ENCODE results near the gene GH1.

The GH1 gene

DNA sequence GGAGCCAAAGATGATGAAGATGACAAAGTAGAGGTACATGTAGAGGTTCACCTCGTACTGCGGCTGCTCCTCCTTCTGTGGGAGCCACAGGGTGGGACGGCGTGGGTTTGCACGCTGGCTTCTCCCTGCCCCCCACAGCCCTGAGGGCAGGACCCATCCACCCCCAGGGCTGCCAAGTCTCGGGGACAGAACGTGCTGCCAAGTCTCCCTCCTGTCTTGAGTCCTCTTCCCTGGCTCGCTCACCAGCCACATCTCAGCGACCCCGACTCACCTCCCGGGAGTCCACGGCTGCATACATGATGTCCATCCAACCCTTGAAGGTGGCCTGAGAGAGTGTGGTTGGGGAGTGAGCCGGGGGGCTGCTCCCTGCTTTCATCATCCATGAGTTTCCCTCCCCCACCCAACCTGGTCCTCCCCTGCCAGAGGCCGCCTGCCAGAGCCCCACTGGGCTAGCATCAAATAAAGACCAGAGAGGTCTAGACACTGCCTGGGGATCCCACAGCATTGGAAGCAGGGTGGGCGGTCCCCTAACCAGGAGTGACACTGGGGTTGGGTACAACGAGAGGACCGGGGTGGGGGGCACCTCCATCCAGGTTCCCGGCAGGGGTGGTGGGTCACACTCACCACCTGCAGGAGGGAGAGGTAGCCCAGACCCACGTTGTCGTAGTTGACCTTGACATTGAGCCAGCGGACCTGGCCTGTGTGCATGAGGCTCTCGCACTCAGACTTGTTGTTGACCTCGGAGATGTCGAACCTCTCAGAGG is 26.3 kb upstream of the GH1 start:
- no peak for FAIRE-seq

DNA sequence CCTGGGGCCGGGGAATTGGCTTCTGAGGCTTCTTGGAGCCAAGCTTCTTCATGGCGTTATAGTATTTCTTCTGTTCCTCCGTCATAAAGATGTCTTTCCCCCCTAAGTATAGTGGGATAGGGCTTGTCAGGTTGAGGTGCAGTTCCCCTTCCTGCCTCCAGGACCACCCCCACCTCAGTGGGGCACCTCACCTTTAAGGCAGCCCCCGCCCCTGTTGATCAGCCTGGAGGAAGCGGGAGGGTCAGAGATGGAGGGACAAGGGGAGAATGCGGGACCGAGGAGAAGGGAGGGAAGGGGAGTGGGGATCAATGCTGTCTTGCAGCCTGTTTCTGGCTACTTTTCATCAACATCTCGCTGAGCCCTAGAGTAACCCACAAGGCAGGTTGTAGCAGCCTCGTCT is 25.1 kb upstream of the GH1 start:
- FAIRE-seq: no peak

DNA sequence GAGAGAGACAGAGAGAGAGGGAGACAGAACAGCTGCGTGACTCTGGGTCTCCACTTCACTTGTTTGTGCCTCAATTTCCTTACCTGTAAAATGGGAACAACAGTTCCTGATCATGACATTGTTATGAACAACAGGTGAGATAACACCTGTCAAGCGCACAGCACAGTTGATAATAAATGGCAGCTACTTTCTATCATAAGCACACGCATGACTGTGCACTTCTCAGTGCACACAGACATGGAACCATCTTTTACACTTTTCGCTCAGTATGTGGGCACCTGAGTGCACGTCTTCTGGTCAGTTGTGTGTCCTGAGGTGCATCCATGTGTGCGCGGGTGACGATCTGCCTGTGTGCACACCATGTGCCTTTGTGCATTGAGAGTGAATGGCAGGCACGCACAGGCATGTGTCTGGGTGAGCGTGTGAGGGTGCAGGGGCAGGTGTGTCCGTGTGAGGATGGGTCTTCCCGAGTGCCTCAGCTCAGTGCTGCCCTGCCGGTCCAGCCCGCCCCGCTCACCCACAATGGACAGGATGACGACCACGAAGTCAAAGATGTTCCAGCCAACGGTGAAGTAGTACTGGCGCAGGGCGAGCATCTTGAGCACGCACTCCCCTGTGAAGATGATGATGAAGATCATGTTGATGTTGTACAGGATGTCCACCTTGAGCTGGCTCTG is 23.8 kb upstream of the GH1 start:
- FAIRE-seq: no peak

DNA sequence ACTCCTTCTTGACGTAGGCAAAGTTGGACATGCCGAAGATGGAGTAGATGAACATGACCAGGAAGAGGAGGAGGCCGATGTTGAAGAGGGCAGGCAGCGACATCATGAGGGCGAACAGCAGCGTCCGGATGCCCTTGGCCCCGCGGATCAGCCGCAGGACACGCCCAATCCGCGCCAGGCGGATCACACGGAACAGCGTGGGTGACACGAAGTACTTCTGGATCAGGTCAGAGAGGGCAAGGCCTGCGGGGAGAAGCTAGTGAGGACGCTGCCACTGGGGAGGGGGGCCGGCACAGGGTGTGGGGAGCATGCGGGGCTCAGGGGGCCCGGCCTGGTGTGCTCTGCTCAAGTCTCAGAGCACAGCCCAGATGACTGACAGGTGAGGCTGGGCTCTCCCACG is 23.1 kb upstream of the GH1 start:
- no peak for FAIRE-seq

DNA sequence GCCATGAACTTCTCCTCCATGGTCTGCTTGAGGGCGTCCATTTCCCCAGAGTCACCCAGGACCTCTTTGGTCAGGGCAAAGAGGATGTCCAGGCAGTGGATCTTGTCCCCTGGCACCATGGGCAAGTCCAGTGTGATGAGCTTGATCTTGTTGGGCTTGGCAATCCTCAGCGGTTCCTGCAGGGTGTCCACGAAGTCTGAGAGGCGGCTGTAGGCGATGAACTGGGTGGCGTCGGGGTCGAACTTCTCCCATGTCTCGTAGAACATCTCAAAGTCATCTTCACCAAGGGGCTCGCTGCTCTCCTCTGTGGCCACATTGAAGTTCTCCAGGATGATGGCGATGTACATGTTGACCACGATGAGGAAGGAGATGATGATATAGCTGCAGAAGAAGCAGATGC is 22.5 kb upstream of the GH1 start:
- no peak for FAIRE-seq

DNA sequence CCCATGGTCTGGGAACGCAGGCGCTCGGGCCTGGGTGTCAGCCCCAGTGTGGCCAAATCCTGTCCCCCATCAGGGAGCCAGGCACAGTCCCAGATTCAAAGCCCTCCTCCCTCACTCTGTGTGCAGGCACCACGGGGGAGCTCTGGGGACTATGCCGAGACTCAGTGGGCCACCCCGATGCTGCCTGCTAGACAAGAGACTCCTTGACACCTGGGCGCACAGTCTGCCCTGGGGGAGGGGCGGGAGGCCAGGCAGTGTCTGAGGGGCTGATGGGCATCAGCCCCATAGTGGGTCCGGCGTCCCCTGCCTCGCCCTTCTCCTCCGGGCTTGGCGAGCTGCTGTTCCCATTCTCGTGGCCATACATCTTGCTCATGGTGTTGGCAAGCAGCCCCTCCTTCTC is 21.9 kb upstream of the GH1 start:
- FAIRE-seq: no peak

DNA sequence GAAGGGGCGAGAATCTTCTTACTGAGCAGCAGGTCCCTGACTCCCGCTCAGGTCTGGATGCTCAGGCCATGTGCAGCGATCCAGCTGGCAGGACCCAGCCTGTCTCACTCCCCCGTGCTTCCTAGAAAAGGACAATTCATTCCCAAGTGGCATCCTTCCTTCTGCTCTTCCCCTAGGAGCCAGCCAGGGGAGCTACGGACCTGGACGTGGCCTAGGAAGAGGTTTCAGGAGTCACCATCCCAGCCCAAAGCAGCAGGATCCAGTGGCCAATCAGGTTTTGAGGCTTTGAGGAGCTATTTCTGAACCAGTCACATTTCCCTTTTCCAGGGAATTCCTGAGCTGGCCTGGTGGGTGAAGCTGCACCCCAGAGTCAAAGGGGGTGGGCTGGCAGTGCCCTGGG is 21.2 kb upstream of the GH1 start:
- no peak for FAIRE-seq

DNA sequence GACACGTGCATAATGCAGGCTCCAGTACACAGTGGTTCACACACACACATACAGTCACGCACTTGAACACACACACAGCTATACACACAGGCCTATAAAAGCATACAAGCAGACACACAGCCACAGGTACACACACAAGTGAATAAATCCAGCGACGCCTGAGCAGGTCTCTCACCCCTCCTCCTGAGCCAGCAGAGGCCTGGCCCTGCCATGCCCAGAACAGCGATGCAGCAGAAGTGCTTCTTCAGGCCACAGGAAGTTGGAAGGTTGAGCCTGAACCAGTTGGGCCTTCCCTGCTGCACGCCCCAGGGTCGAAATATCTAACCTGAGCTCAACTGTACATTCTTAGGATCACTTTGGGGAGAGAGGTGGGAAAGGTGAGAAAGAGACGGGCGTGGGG is 20.8 kb upstream of the GH1 start:
- no peak for FAIRE-seq

DNA sequence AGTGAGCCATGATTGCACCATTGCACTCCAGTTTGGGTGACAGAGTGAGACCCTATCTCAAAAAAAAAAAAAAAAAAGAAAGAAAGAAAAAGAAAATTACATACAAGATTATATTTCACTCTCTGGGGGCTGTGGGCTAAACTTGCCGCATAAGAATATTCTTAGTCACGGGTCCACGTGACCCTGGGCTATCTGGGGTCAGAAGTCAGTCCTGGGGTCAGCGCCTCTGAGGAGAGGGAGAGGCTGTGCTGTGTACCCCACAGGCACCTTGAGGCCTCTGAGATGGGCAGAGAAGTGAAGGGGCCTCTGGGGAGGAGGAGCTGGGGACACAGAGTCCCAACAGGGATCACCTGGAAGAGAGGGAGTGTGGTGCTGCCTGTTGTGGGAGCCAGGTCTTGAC is 19.3 kb upstream of the GH1 start:
- no peak for FAIRE-seq

DNA sequence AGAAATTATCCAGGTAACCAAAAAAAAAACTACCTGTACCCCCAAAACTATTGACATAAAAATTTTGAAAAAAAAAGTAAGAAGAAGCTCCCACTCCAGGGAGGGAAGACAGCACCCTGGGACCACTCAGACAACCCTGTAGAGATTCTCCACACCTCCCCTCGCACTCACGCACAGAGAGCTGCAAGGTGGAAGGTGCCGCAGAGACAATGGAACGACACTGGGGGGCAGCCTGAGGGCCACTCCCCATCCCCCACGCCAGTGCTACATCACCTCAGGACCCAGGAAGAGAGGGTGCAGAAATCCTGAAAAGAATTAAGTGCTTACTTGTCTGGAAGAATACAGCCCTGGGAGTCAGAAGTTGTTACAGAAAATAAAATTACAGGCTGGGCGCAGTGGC is 18.7 kb upstream of the GH1 start:
- no peak for FAIRE-seq

DNA sequence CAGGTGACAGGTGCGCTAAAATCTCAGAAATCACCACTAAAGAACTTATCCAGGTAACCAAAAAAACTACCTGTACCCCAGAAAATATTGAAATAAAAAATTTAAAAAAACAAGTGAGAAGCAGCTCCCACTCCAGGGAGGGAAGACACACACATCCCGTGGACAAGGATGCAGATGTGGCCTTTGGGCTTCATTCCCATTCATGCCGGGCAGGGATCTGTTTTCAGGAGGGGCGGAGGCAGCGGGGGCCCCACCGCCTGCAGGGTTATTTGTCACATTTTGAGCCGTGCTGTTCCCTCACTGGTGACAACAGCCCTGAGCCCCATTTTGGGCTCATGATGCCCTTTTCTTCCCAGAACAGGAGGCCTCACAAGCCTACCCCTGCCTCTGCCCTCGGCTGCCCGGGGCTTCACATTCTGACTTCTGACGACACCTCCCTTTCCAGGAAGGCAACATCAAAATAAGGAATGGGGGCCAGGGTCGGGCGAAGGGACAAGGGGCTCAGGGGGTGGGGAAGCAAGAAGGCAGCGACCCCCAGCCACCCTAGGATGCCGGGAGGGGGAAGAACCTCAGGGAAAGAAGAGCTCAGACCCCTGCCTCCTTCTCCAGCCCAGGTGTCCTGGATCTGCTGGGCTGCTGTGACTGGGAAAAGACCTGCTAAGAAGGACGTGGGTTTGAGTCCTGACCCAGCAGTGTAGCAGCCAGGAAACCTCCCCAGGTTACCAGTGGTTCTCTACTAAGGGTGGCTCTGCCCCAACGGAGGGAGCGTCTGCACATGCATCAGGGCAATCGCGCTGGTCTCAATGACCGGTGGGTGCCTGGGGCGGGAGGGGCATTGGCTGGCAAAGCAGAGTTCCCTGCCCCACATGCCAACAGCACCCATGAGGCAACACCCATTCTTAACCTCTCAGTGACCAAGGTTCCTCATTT is 15.8 kb upstream of the GH1 start:
- no peak for FAIRE-seq

DNA sequence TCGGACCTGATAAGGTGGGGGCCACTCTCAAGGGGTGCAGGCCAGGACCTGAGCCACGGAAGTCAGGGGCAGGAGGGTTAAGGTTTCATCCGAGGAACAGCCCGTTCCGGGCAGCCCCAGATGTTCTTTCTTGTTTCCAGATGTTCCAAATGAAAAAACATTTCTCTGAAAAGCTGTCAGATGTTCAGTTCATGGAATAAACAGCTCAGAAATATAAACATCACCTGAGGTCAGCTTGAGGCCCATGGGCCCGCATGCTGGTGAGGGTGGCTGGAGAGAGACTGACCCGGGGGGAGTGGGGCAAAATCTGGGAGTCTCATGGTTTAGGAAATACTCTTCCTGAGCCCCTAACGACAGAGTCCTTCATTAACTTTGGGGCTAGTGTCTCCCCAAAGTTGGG is 15.0 kb upstream of the GH1 start:
- FAIRE-seq: no peak

DNA sequence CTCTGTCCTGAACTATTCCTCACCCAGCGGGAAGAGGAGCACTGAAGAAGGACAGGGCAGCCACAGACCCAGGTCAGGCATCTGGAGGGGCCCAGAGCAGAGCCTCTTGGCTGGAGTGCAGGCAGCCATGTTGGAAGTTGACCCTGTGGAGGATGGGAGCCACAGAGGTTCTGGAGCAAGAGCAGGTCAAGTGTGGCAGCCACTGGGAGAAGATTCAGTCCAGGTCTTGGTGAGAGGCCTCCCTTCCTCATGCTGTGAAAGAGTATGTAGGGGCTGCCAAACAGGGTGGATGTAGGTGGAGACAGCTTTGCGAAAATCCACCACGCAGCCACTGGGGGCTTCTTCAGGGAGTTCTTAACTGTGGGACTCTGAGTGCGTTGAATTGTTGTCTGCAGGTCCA is 14.1 kb upstream of the GH1 start:
- no peak for FAIRE-seq

DNA sequence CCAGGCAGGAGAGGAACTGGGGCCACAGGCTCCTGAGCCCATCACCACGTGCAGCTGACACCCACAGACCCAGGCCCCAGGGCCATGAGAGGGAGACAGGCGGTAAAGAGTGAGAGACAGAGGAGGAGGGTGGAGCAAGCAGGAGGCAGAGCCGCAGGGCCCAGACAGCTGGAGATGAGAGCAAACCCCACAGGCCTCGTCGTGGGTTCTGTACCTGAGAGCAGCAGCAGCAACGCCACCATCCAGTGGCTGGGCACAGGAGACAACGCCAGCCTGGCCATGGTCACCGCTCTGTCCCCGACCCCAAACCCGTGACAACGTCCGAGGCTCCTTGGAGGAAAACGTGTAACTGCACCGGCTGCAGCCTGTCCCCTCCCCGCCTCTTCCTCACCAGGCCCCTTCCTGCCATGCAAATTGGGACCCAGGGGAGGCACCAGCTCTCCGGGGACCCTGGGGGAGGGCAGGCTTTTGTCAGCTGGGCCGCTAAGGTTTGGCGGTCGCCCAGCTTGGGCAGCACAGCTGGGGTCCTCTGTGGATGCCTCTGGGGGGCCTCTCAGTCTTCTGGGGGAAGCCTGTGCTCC is 13.4 kb upstream of the GH1 start, which contains the start of gene CD79B:
TSS of gene CD79B (minus strand) at position 351 of the 581 bp plus-strand sequence. CDS start at position 281, 70 bp downstream.
- FAIRE-seq: no peak

DNA sequence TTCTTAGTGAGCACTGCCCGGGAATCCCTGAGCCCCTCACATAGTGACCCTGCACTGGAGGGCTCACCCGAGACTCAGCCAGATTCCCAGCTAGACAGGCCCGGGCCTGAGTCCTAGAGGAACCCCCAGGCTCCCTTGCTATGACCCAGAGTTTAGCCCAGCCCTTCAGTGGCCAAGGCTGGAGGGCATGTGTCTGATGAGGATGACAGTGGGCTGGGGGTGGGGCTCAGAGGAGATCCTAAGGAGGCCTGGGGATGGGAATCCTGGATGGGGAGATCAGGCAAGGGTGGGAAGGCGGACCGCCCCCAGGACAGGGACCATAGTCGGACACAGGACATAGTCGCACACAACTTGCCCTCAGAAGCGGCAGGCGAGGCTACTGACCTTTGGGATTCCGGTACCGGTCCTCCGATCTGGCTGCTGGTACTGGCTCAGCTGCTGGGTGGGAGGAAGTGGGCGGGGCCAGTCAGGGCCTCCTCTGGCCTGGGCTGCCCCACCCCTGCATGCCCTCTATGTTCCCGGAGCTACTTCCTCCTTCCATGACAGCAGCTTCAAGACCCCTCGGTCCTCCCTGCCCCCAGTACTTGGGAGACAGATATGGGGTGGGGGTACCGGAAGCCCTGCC is 12.4 kb upstream of the GH1 start:
- no peak for FAIRE-seq

DNA sequence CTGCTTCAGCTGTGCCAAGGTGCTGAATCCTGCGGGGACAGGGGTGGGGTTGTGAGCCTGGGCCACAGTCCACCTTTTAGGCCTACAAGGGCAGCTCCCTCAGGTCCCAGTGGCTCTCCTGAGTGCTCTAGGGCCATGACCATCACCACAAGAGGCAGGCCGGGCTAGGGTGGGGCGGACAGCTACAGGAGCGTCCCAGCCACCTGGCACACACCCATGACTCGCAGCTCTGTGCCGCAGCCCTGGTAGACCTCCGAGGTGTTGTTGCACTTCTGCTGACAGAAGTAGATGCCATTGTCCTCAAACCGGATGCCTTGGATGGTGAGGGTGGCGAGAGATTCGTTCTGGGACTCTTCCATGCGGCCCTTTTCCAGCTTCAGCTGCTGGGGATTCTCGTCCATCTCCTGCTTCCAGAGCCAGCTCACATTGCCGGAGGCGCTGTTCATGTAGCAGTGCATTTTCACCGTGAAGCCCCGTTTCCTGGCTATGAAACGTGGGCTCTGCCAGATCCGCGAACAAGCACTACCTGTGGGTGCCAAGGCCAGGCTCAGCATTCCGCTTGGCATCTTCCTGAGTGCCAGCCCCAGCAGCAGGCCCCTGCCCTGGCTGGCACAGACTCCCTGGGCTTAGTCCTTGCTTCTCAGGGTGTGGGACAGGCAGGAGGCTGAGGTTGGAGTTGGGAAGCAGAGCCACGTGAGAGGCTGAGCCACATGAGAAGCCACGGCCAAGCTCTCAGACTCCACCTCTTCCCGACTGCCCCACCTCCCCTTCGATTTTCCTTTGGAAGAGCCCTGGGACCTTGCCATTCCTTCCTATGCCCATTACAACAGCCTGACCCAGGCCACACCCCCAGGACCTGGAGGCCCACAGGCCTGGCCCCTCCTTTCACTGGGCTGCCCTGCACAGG is 11.5 kb upstream of the GH1 start:
- no peak for FAIRE-seq

DNA sequence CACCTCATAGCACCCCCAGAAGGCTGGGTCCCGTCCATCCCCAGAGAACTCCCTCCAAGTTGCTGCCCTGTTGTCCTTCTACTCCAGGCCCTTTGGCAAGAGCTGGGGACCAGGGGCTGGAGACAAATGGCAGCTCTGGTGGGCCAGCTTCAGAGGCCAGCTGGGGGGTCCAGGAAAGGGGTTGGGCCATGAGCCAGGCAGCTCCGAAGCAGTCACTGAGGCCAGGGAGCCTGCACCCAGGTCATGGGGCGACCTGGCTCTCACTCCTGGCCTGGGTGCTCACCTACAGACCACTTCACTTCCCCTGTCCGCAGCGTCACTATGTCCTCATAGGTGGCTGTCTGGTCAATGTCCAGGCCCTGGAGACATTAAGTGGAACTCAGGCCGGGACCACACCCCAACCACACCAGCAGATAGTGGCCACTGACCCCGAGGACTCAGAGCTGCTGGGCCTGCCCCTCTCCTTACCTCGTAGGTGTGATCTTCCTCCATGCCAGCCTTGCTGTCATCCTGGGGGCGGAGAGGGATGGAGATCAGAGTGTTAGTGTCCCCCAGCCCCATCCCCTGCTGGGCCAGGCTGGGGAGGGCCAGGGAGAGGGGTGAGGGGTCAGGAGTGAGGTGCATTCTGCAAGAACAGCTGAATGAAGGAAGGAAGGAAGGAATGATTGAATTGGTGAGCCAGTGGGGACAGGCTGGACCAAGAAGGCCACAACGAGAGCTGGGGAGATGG is 10.5 kb upstream of the GH1 start:
- FAIRE-seq: no peak

DNA sequence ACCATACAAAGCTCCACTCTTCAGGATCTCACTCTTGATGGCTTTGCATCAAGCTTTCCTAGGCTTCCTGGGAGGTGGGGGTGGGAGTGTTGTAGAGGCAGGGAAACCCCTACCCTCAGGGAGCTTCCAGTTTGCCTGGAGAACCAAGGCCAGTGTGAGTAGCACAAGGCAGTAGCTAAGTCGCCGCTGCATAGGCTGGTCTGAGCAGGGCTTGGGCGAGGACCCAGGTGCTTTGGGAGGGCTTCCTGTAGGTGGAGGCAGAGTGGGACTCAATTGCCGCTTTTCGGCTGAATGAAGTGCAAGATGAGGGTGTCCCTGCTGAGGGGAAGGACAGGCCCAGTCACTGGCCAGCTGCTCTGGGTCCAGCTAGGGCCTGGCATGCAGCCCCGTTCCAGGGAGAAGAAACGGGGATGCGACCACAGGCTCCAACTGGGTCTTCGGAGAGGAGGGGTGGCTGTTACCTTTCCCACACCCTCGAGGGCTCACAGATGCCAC is 9.6 kb upstream of the GH1 start:
- no peak for FAIRE-seq

DNA sequence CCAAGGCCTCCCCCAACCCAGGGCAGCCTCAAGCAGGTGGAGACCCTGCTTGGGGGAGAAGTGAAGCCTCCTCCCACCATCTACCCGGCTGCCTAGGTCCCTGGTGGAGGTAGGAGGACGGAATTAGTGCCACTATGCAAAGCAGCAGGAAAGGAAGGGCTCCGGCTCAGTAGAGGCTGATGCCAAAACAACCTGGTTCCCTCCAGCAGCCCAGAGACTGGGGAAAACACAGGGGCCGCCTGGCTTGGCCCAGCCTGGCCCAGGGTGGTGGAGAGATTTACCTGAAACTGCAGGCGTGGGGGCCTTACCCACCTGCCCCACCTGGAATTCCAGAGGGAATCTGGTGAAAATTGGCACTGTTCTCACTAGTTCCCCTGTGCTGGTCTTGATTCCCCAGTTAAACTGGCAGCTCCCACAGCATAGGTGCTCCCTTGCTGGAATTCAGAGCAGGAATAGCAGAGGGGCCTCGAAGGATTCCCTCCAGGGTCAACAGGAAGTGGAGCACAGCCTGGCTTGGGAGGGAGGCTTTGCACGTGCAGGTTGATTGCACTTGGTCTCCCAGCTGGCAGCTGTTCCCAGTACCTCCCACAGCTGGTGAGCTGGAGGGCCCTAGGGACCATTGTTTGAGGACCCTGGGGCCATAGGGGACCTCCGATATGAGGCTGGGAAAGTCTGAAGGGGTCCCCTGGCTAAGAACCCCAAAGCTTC is 9.0 kb upstream of the GH1 start:
- no peak for FAIRE-seq

DNA sequence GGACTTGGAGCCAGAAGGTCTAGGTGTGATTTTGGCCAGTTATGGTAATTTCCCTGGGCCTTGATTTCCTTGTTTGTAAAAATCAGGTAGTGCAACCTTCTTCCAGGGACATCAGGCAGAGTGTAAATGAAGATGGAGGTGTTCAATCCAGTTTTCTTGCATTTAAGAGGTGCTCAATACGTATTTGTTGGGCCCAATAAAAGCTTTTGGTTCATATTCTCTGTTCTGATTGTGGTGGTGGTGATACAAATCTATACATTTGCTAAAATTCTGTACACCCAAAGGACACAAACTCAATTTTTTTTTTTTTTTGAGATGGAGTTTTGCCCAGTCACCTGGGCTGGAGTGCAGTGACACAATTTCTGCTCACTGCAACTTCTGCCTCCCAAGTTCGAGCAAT is 7.5 kb upstream of the GH1 start:
- no peak for FAIRE-seq
